CD4-positive, alpha-beta T cell treated with Interleukin-4 for 1 hour (primary cell): ENCODE data around the gene OCRL.

ENCODE experiments used
- DNase-seq, 2 donors: peaks; one replicate each; pipeline ENCODE4 v3.0.0-alpha.2; 2020 to 2022

OCRL gene

GRCh38 chrX:129590596-129590995 lies 50.5 kb downstream of the OCRL start:
- DNase-seq = no peak

- no peak for DNase-seq
Measured at GRCh38 chrX:129593137-129593536, 53.1 kb downstream of the OCRL start.

GRCh38 chrX:129594781-129595180 lies 54.7 kb downstream of the OCRL start:
- no peak for DNase-seq

- DNase-seq = no peak
Measured at GRCh38 chrX:129596077-129596476, 56.0 kb downstream of the OCRL start.

- no peak for DNase-seq
Measured at GRCh38 chrX:129597905-129598304, 57.8 kb downstream of the OCRL start.

- DNase-seq = no peak
Measured at GRCh38 chrX:129599499-129599898, 59.4 kb downstream of the OCRL start.

GRCh38 chrX:129599996-129600395 lies 59.9 kb downstream of the OCRL start:
- DNase-seq = no peak

- peak in 1 of 2 donors; percentile 35 for DNase-seq
Measured at GRCh38 chrX:129600981-129601424, 60.9 kb downstream of the OCRL start.

- DNase-seq = peak; percentile 63 to 65
Measured at GRCh38 chrX:129606918-129607317, 66.9 kb downstream of the OCRL start.

- no peak for DNase-seq
Measured at GRCh38 chrX:129608496-129608895, 68.4 kb downstream of the OCRL start.

GRCh38 chrX:129609395-129609794 lies 69.3 kb downstream of the OCRL start:
- no peak for DNase-seq

- DNase-seq = no peak
Measured at GRCh38 chrX:129612396-129612795, 72.3 kb downstream of the OCRL start.

- DNase-seq = peak in 1 of 2 donors; percentile 43
Measured at GRCh38 chrX:129613596-129613995, 73.5 kb downstream of the OCRL start.

GRCh38 chrX:129614481-129615255 lies 74.6 kb downstream of the OCRL start:
- DNase-seq = no peak

GRCh38 chrX:129617420-129617819 lies 77.4 kb downstream of the OCRL start:
- DNase-seq = no peak

- no peak for DNase-seq
Measured at GRCh38 chrX:129618997-129619396, 78.9 kb downstream of the OCRL start.

GRCh38 chrX:129622757-129623301 lies 82.8 kb downstream of the OCRL start:
- DNase-seq = no peak

- no peak for DNase-seq
Measured at GRCh38 chrX:129626026-129626425, 86.0 kb downstream of the OCRL start.

GRCh38 chrX:129629837-129630236 lies 89.8 kb downstream of the OCRL start:
- DNase-seq = no peak

GRCh38 chrX:129631849-129632248 lies 91.8 kb downstream of the OCRL start:
- DNase-seq = no peak

GRCh38 chrX:129632443-129632842 lies 92.4 kb downstream of the OCRL start:
- DNase-seq = no peak

GRCh38 chrX:129634541-129634940 lies 94.5 kb downstream of the OCRL start:
- DNase-seq = no peak

GRCh38 chrX:129636175-129636681 lies 96.2 kb downstream of the OCRL start:
- DNase-seq = no peak
